ENCODE results near the gene SLC8A1.

DNA sequence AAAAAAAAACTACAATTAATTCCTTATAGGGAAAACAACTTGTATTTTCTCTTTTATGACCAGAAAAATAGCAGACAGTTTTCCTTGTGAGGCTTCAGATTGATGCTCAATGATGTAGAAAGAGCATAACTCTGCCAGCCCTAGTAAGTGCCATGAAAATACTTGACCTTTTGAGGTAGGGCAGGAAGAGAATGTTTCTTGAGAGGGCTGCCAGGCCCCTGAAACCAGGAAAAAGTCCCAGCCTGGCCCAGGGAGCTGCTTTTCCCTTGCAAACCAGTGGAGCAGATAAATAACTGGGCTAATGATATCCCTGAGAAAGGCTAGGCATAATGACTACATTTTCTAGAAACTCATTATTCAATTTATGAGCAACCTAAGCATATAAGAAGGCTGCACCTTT lies 126.8 kb downstream of the SLC8A1 start:
- TF ChIP-seq ZC3H10 (CRISPR knock-in tag; IDR thresholded peaks at IDR 0.05) (no peak), ZNF565 (CRISPR knock-in tag; conservative IDR thresholded peaks at IDR 0.05; ENCODE audit: low read depth) (no peak), PPARA (CRISPR knock-in tag; IDR thresholded peaks at IDR 0.05; ENCODE audit: borderline replicate concordance) (no peak), ARNTL (CRISPR knock-in tag; IDR thresholded peaks at IDR 0.05; ENCODE audit: borderline replicate concordance, low read depth) (no peak), ZFP3 (CRISPR knock-in tag; IDR thresholded peaks at IDR 0.05) (no peak), RARB (CRISPR knock-in tag; IDR thresholded peaks at IDR 0.05) (no peak), ESRRG (CRISPR knock-in tag; IDR thresholded peaks at IDR 0.05) (no peak), TOX (CRISPR knock-in tag; IDR thresholded peaks at IDR 0.05; ENCODE audit: borderline replicate concordance) (no peak), GLIS3 (CRISPR knock-in tag; IDR thresholded peaks at IDR 0.05) (no peak), ZFP30 (CRISPR knock-in tag; IDR thresholded peaks at IDR 0.05) (no peak)
- TF ChIP-seq, protein P1, sequence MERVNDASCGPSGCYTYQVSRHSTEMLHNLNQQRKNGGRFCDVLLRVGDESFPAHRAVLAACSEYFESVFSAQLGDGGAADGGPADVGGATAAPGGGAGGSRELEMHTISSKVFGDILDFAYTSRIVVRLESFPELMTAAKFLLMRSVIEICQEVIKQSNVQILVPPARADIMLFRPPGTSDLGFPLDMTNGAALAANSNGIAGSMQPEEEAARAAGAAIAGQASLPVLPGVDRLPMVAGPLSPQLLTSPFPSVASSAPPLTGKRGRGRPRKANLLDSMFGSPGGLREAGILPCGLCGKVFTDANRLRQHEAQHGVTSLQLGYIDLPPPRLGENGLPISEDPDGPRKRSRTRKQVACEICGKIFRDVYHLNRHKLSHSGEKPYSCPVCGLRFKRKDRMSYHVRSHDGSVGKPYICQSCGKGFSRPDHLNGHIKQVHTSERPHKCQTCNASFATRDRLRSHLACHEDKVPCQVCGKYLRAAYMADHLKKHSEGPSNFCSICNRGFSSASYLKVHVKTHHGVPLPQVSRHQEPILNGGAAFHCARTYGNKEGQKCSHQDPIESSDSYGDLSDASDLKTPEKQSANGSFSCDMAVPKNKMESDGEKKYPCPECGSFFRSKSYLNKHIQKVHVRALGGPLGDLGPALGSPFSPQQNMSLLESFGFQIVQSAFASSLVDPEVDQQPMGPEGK (CRISPR knock-in tag; IDR thresholded peaks at IDR 0.05; ENCODE audit: borderline replicate concordance): no peak
- TF ChIP-seq, protein P2, sequence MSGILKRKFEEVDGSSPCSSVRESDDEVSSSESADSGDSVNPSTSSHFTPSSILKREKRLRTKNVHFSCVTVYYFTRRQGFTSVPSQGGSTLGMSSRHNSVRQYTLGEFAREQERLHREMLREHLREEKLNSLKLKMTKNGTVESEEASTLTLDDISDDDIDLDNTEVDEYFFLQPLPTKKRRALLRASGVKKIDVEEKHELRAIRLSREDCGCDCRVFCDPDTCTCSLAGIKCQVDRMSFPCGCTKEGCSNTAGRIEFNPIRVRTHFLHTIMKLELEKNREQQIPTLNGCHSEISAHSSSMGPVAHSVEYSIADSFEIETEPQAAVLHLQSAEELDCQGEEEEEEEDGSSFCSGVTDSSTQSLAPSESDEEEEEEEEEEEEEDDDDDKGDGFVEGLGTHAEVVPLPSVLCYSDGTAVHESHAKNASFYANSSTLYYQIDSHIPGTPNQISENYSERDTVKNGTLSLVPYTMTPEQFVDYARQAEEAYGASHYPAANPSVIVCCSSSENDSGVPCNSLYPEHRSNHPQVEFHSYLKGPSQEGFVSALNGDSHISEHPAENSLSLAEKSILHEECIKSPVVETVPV (CRISPR knock-in tag; IDR thresholded peaks at IDR 0.05): no peak

All from SK-N-SH treated with all-trans-retinoic acid at 6 μM for 48 hours (cell line).